Measurements from ENCODE around the gene FAM53A. TPM values are rescaled to one million over a fixed set of nuclear protein-coding genes. Genes with fewer than 3 reads are reported as not detected.

FAM53A gene
- polyA plus RNA-seq, 1 donor, result 1.4 TPM

DNA sequence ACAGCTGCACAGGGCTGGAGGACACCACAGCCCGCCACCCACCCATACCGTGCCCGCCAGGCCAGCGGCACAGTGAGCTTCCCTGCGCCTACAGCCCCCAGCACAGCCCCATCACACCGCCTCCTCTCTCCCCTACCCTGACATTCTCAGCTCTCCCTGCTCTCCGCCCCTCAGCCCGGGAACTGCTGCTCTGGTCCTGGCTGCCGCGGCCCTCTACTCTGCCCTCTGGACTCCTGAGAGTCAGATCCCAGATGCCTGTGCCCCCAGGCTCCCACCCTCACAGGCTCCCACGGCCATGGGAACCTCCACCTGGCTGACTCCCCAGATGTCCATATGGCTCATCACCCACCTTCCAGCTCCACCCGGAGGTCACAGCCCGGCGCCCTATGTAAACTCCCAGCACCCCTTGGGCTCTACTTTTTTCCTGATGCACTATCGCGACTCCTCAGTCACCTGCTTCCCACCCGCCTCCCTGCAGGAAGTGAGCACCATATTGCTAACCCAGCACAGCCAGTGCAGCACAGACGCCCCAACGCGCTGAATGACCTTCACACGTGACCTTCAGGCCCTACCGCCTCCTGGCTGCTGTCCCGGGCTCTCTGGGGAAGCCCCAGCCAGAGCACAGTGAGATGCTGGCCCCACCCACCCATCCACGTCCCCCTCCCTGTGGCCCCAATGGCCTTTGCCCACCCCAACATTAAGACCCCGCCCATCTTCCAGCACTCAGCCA, 23.0 kb downstream of the FAM53A start:
- no peak for DNase-seq

GRCh38 chr4:1659104-1660043, 24.7 kb downstream of the FAM53A start:
- DNase-seq, result no peak

DNA sequence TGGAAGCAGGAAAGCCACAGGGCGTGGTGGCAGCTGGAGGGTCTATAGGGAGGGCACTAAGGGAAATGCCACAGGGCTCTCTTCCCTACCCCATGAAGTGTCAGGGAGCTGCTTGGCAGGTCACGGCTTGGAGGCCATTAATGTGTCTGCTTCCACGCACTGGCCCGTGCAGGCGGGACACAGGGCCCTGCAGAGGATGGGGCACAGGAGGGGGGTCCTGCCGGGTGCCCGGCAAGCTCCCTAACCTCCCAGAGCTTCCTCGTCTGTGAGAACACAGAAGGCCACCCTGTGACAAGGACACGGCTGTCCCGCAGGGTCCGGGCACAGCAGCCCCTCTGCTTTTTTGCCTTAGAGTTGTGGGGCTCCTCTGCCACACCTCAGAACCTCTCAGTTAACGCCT, 25.5 kb downstream of the FAM53A start:
- no peak for DNase-seq

GRCh38 chr4:1658146-1658545, 26.0 kb downstream of the FAM53A start:
- DNase-seq, result no peak

- no peak for DNase-seq
Measured at GRCh38 chr4:1656986-1657385, 27.1 kb downstream of the FAM53A start.

DNA sequence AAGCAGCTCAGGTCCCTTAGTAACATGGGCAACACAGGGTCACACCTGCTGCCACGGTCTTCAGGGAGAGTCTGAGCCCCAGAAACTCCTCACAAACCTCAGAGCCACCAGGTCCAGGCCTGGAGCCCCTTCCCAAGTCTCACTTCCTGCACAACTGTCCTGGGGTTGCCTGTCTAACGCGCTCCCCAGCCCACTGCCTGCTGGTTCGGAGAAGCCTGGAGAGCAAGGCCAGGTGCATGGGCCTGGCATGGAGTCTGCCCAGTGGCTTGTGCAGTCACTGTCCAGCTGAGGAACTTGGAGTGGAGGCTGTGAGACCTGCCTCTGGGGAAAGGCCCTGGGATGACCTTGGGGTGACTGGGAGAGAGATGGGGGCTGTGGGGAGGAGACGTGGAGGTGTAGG, 28.0 kb downstream of the FAM53A start:
- no peak for DNase-seq

- no peak for DNase-seq
Measured at GRCh38 chr4:1655676-1656075, 28.4 kb downstream of the FAM53A start.

- DNase-seq, result no peak
Measured at GRCh38 chr4:1655081-1655480, 29.0 kb downstream of the FAM53A start.

DNA sequence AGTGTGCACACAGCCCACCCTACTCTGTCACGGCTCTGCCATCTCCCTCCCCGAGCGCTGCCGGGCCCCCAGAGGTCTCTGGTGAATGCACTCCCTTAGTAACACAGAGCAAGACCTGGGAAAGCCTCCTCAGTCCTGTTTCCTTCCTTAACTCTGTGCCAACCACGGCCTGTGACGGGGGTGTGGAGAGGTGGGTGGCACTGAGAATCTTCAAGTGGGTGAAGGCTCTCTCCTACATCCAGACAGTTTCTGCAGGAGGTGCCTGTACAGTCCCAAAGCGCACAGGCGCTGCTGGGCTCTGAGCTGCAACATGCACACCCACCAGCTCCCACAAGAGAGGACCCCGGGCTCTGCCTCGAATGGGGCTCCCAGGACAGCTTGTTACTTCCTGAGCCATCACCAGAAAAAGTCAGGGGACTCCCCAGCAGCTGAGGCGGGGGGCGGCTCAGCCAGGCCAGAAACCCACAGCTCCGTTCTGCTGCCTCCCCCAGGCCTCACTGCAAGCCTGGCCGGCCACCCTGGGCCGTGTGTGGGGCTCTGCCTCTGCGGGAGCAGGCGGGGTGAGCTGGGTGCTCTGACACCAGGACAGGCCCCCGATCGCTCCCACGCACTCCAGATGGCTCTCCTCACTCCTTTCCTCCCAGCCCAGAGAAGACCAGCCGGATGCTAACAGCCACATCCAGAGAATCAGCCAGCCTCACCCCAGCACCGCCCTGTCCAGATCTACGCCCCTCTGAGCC, 29.7 kb downstream of the FAM53A start:
- DNase-seq, result peak; percentile 21

- DNase-seq, result no peak
Measured at GRCh38 chr4:1653776-1654175, 30.3 kb downstream of the FAM53A start.

GRCh38 chr4:1652088-1652487, 32.0 kb downstream of the FAM53A start:
- no peak for DNase-seq

DNA sequence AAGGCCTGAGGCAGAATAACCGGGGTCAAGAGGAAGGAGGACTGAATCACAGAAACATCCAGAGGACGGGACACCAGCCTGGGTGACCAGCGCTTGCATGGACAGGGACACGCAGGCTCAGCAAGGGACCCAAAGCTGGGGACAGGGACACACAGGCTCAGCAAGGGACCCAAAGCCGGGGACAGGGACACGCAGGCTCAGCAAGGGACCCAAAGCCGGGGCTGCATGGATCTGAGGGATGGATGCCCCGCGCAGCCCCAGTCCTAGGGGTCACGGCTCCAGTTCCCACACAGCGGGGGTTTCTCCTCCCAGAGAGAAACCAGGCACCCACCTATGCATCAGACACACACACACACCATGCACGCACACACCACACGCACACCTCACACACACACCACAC, 32.5 kb downstream of the FAM53A start:
- no peak for DNase-seq

DNA sequence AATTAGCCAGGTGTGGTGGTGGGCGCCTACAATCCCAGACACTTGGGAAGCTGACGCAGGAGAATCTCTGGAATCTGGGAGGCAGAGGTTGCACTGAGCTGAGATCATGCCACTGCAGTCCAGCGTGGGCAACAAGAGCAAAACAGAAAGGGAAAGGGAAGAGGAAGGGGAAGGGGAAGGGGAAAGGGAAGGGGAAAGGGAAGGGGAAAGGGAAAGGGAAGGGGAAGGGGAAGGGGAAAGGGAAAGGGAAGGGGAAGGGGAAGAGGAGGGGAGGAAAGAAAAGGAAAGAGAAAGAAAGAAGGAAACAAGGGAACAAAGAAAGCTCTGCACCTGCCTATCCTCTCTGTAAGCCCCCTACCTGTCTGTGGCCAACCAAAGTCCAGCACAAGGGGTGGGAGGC, 35.2 kb downstream of the FAM53A start:
- no peak for DNase-seq

DNA sequence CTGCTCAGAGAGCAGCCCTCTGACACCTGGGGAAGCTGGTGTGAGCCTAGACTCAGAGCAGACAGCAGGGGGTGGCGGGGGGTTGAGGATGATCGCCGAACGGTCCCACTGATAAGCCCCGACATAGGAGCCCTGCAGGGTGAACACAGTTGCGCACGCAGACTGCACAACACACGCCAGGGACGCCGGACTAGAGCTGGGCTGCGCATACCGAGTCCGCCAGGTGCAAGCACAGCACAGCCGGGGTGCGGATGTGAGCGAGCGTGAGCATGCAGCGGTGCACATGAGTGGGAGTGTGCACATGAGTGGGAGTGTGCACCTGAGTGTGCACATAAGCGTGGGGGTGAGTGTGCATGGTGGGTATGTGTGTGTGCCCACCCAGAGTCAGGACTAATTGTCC, 36.7 kb downstream of the FAM53A start:
- DNase-seq, result no peak

GRCh38 chr4:1646690-1647089, 37.4 kb downstream of the FAM53A start:
- no peak for DNase-seq

- DNase-seq, result peak; percentile 51
Measured at GRCh38 chr4:1644891-1645657, 39.0 kb downstream of the FAM53A start.

DNA sequence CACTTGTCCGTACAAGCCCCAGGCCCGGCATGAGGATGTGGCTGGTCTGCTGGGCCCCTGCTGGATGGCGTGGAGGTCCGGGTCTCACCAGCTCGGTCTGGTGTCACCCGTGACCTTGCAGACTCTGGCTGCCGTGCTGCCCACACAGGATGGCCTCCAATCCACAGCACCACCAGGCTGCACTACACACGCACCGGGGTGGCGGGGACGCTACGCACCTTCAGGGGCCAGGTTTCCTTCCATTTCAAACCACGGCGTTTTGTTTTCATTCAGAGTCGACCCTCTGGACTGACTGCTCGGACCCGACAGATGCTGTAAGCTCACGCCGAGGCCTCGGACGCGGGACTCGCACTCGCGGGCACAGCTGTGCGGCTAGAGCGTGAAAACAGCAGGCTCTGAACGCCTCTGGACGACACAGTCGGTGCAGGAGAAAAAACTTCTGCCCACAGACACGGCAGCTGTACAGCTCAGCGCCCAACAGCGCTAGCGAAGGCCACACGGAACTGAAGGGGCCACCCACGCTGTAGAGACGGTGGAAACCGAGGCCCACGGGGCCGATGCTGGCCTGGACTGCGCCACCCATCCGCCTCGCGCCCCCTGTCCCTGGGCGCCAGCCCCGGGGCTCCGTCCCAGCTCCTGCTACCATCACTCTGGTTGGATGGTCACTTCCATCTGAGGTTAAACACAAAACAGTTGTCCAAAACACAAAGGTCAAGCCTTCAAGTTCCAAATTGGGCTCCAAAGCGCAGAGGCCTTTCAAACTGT, 40.0 kb downstream of the FAM53A start:
- DNase-seq, result no peak

DNA sequence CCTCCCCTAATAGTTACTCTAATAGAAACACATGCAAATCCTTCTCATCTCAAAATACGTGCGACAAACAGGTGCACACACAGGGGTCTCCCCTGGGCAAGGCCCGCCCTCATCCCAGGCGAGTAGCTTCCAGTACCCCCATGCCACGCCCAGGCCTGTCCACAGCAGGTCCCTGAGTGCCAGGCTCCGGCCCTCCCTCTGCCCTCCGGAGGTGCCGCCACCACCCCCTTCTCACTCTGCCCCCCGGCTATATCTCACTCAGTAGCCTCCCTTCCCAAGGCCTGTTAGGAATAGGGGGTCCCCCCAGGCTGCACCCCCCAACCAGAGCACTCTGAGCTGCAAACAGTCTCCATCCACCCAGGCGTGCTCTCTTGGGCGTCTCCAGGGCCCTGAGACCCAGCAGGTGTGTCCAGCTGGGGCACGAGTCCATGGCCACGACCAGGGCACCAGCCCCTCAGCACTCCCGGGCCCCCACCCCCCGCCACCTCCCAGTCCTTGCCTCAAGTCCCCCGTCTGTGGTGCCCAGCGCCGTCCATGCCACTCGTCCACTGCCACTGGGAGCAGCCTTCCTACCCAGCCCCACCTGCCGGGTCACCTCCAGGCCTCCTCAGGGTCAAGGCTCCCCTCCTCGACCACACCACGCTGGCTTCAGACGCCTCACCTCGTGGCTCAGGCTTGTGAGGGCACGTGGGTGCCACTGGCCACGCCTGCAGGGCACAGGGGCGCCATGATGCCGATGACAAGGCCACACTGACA, 41.7 kb downstream of the FAM53A start:
- no peak for DNase-seq

- no peak for DNase-seq
Measured at GRCh38 chr4:1641671-1642070, 42.4 kb downstream of the FAM53A start.
